Fibroblast of lung (primary cell): ENCODE measurements around the gene IRX1.

ENCODE experiments used
- EZH2 ChIP-seq: IDR thresholded peaks from 2 replicates; pipeline ENCODE4 v1.5.1; 2012; ENCODE audit warnings: low read length, control low read depth, mild to moderate bottlenecking; ENCODE audit errors: missing control alignments
- TF ChIP-seq, protein P1 (sequence below), 2 donors: IDR thresholded peaks in 1 of 2; conservative IDR thresholded peaks in 1 of 2; 1 replicate in 1 of 2; 2 replicates in 1 of 2; pipeline ENCODE4 v1.5.1; 2011 to 2012; ENCODE audit warnings: low read length in 2 of 2, control low read depth in 1 of 2, inconsistent platforms in 1 of 2, low read depth in 1 of 2, mild to moderate bottlenecking in 1 of 2

DNA sequence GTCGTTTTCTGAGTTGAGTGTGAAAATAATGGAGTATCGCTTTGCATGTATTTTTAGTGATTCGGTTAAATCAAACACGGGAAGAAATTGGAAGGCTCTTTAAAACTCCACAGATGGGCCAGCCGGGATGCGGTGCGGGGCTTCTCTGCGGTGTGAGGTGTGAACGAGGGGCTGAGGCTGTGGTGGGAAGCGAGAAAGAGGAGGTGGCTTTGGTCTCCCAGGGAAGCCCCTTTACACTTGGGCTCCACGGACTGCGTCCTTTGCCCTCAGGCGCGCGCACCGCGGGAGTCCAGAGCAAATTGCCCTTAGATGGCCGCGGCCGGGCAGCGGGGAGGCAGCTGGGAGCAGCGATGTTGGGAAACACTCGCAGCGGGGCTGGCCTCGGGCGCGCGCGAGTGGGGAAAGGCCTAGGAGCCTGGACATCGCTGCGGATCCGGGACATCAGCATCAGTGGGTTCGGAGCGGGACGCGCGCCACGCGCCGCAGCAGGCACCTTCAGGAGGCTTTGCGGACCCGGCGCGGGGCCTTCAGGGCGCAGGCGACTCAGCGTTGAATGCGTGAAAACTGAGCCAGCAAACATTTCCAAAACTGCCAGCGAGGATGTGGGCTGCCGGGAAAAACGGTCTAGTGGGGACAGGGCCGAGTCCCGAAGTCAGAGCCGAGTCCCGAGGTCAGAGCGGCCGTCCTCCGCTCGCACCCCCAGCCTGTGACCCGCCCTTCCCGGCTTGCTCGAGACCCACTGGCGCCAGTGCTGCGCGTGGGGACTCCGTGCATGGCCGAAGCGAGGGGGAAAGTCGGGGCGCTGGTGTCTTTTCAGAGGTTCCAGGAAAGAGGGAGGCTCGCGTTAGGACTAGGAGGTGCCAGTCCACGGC lies 6.5 kb downstream of the IRX1 start:
- TF ChIP-seq, protein P1, sequence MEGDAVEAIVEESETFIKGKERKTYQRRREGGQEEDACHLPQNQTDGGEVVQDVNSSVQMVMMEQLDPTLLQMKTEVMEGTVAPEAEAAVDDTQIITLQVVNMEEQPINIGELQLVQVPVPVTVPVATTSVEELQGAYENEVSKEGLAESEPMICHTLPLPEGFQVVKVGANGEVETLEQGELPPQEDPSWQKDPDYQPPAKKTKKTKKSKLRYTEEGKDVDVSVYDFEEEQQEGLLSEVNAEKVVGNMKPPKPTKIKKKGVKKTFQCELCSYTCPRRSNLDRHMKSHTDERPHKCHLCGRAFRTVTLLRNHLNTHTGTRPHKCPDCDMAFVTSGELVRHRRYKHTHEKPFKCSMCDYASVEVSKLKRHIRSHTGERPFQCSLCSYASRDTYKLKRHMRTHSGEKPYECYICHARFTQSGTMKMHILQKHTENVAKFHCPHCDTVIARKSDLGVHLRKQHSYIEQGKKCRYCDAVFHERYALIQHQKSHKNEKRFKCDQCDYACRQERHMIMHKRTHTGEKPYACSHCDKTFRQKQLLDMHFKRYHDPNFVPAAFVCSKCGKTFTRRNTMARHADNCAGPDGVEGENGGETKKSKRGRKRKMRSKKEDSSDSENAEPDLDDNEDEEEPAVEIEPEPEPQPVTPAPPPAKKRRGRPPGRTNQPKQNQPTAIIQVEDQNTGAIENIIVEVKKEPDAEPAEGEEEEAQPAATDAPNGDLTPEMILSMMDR (conservative IDR thresholded peaks at IDR 0.05 in 1 of 2, IDR thresholded peaks at IDR 0.05 in 1 of 2; ENCODE audit: low read depth in 1 of 2, low read length in 2 of 2) = no peak
- TF ChIP-seq EZH2 = no peak
